Loucy (cell line): Measurements from ENCODE around the gene SPEF1.

Experiments
- H2AFZ ChIP-seq: fragments of 200-600 bp; sonication (generic); 2 replicates; pipeline ENCODE4 v1.6.0; 2016; ENCODE audit warnings: antibody characterized with exemption, mild to moderate bottlenecking, low read length, moderate library complexity
- H3F3A ChIP-seq: fragments of 200-600 bp; 2 replicates; pipeline ENCODE4 v1.6.0; 2016; ENCODE audit warnings: antibody characterized with exemption, low read depth, mild to moderate bottlenecking
- H3K27me3 ChIP-seq: fragments of 200-600 bp; sonication (generic); 2 replicates; pipeline ENCODE4 v1.6.1; 2014; ENCODE audit warnings: low read length, mild to moderate bottlenecking; ENCODE audit not compliant: insufficient read depth, poor library complexity, severe bottlenecking
- H3K36me3 ChIP-seq: fragments of 200-600 bp; sonication (generic); 2 replicates; pipeline ENCODE4 v1.6.1; 2016; ENCODE audit warnings: low read length; ENCODE audit not compliant: insufficient read depth
- H3K4me1 ChIP-seq: fragments of 200-600 bp; sonication (generic); 2 replicates; pipeline ENCODE4 v1.5.1; 2014; ENCODE audit warnings: low read length, mild to moderate bottlenecking; ENCODE audit not compliant: insufficient read depth, poor library complexity, severe bottlenecking
- H3K4me2 ChIP-seq: fragments of 200-600 bp; sonication (generic); 2 replicates; pipeline ENCODE4 v1.6.0; 2014; ENCODE audit warnings: antibody characterized with exemption, low read length, low read depth, mild to moderate bottlenecking; ENCODE audit not compliant: poor library complexity, severe bottlenecking
- H3K4me3 ChIP-seq: fragments of 200-600 bp; sonication (generic); 2 replicates; pipeline ENCODE4 v1.5.1; 2014; ENCODE audit warnings: low read length, mild to moderate bottlenecking, mixed read lengths; ENCODE audit not compliant: poor library complexity, severe bottlenecking
- H3K79me2 ChIP-seq: fragments of 200-600 bp; sonication (generic); 2 replicates; pipeline ENCODE4 v1.6.1; 2014; ENCODE audit warnings: low read length; ENCODE audit not compliant: insufficient read depth
- H3K9ac ChIP-seq: fragments of 200-600 bp; sonication (generic); 2 replicates; pipeline ENCODE4 v1.6.0; 2014; ENCODE audit warnings: mild to moderate bottlenecking, low read depth, low read length, moderate library complexity; ENCODE audit not compliant: poor library complexity, severe bottlenecking
- H3K9me2 ChIP-seq: fragments of 200-600 bp; sonication (generic); replicated peaks from 2 replicates; pipeline ENCODE4 v1.6.1; 2016; ENCODE audit warnings: low read depth, low read length, mixed read lengths
- H3K9me3 ChIP-seq: fragments of 200-600 bp; sonication (generic); 2 replicates; pipeline ENCODE4 v1.6.1; 2014; ENCODE audit warnings: mild to moderate bottlenecking, antibody characterized with exemption, low read length, low read depth; ENCODE audit not compliant: insufficient read depth
- H4K20me1 ChIP-seq: fragments of 200-600 bp; sonication (generic); 2 replicates; pipeline ENCODE4 v1.6.0; 2014; ENCODE audit warnings: antibody characterized with exemption, low read length, mild to moderate bottlenecking; ENCODE audit not compliant: insufficient read depth, poor library complexity, severe bottlenecking
- CTCF ChIP-seq: fragments of 200-600 bp; sonication (generic); conservative IDR thresholded peaks from 2 replicates; pipeline ENCODE4 v1.5.1; 2014; ENCODE audit warnings: mild to moderate bottlenecking, antibody characterized with exemption, low read length
- EZH2phosphoT487 ChIP-seq: fragments of 200-600 bp; IDR thresholded peaks from 2 replicates; pipeline ENCODE4 v1.6.1; 2018; ENCODE audit warnings: antibody characterized with exemption, mild to moderate bottlenecking, moderate library complexity, borderline replicate concordance

SPEF1 gene

DNA sequence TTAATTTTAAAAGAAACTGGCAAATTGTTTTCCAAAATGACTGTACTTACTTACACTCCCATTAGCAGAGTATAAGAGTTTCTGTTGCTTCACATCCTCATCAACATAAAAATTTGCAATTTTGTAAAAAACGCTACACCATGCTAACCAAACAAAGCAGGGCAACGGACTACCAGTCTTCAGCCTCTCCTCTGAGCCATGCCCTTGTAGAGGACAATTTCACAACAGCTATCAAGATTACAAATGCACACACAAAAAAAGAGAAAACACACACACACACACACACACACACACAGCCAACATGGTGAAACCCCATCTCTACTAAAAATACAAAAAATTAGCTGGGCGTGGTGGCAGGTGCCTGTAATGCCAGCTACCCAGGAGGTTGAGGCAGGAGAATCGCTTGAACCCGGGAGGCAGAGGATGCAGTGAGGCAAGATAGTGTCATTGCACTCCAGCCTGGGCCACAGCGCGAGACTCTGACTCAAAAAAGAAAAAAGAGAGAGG is 9.6 kb downstream of the SPEF1 start:
- TF ChIP-seq CTCF (no peak), EZH2phosphoT487 (no peak)
- no peaks in the 10 kb centered on the region for H4K20me1 ChIP-seq
- no peak overlapping the region for H3K4me2 ChIP-seq
- no peak overlapping the region for H3K4me3 ChIP-seq
- H3K4me1 ChIP-seq: peaks cover 21% of the 10 kb centered on the region
- no peaks in the 10 kb centered on the region for H3K9me2 ChIP-seq
- no peaks in the 10 kb centered on the region for H3K9me3 ChIP-seq
- no peaks in the 10 kb centered on the region for H3F3A ChIP-seq
- peaks cover 9% of the 10 kb centered on the region; the same call in 1 of the 2 replicates for H3K79me2 ChIP-seq
- H3K36me3 ChIP-seq: no peaks in the 10 kb centered on the region
- no peaks in the 10 kb centered on the region for H3K27me3 ChIP-seq
- H2AFZ ChIP-seq: no peak overlapping the region
- no peak overlapping the region for H3K9ac ChIP-seq

DNA sequence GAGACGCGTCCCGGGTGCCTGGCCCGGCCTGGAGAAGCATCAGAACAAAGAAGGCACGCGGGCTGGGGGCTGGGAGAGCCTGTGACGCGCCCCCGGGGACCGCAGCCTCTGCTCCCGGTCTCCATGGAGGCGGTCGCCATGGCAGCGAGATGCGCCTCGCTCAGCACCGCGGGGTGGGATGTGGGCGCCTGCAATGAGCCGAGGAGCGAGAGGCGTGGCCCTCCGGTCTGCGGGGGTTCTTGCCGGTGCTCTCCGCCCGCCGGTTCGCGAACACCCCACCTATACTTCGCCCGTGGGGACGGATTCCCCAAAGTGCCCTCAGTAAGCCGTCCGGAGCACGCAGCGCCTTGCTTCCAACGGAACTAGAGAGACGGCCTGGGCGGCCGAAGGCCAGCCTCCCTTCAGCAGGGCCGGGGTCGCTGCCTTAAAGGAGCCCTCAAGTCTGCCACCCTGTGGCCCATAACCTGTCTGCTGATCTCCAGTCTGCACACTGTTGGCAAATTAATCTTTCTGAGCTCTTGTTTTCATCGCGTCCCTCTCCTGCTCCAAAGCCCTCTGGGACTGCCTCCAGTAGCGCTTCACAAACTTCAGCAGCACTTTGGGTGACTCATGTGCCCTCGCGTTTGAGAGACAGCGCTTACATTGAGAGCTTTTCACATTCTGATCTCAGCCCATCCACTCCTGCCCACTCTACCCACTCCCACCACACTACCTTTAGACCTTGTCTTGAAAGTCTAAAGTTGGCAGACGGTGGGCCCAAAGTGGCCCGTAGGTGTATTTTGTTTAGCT is 12.7 kb downstream of the SPEF1 start:
- H4K20me1 ChIP-seq: no peaks in the 10 kb centered on the region
- peak overlapping the region; percentile 81 for H3K4me3 ChIP-seq
- TF ChIP-seq EZH2phosphoT487 (no peak), CTCF (peak; percentile 70)
- peak overlapping the region; percentile 91 for H2AFZ ChIP-seq
- H3K9me3 ChIP-seq: no peaks in the 10 kb centered on the region
- H3F3A ChIP-seq: no peaks in the 10 kb centered on the region
- H3K4me2 ChIP-seq: peak overlapping the region; percentile 99
- H3K27me3 ChIP-seq: no peaks in the 10 kb centered on the region
- H3K9me2 ChIP-seq: no peaks in the 10 kb centered on the region
- peak overlapping the region; percentile 87 for H3K9ac ChIP-seq
- peaks cover 14% of the 10 kb centered on the region; the same call in 1 of the 2 replicates for H3K79me2 ChIP-seq
- peaks cover 40% of the 10 kb centered on the region for H3K4me1 ChIP-seq
- no peaks in the 10 kb centered on the region for H3K36me3 ChIP-seq

DNA sequence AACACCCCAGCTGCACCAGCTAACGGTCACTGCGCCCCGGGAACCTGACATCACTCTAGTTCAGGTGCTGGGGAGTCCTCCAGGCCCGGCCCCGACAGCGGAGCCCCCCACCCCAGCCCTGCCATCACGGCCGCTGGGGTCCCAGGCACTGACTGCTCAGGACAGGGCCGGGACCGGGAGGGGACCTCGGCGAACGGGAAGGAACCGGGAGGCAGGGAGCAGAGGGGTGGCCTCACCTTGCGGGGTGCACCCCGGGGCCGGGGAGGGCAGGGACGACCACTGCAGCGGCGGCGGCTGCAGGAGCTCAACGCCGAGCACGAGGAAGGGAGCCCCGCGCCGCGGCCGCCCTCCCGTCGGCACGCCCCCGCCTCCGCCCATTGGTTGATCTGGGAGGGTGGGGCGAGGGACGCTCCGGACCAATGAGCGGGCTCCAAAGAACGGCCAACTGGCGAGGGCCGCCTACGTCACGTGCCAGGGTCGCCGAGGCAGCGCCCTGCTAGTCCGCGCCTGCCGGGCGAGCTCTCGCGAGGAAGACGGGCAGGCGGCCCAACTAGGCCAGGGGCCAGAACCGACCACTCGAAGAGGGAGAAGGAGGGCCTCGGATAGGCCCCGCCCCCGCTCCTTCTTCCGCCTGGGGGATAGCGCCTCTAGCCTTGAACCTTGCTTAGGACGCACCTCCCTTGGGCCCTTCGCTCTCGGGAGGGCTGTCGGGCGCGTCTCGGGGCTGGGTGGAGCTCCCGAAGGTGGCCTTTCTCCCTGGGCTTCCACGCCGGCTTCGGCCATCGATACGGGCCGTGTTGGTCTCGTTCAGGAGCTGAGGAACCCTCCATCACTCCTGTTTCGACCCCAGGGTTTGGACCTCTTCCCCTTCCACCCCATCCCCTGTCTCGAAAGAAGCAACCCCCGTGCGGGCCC is 13.6 kb downstream of the SPEF1 start, which contains the start of gene ADISSP:
Gene ADISSP, minus strand, starts transcription at position 327 of the 915 bp plus-strand sequence. CDS start 7,653 bp downstream, outside the sequence.
- peaks cover 40% of the 10 kb centered on the region for H3K4me1 ChIP-seq
- peaks cover 14% of the 10 kb centered on the region; the same call in 1 of the 2 replicates for H3K79me2 ChIP-seq
- H3K9ac ChIP-seq: peak within 1 kb of the TSS; percentile 87
- peak within 1 kb of the TSS; percentile 81 for H3K4me3 ChIP-seq
- peak within 1 kb of the TSS; percentile 96 for H2AFZ ChIP-seq
- no peaks in the 10 kb centered on the region for H3K27me3 ChIP-seq
- no peaks in the 10 kb centered on the region for H4K20me1 ChIP-seq
- H3K4me2 ChIP-seq: peak within 1 kb of the TSS; percentile 99
- H3K9me2 ChIP-seq: no peaks in the 10 kb centered on the region
- no peaks in the 10 kb centered on the region for H3K9me3 ChIP-seq
- TF ChIP-seq CTCF (no peak; the same call in 1 of the 2 replicates), EZH2phosphoT487 (no peak)
- no peaks in the 10 kb centered on the region for H3K36me3 ChIP-seq
- H3F3A ChIP-seq: no peaks in the 10 kb centered on the region
